GM12878 (cell line): ENCODE data around the gene RPL18. TPM values are rescaled to one million over a fixed set of nuclear protein-coding genes. Genes with fewer than 3 reads are reported as not detected.

ENCODE experiments used
- ATAC-seq: fragments of 200-7000 bp; cut with Tn5 transposase; 3 replicates; pipeline ENCODE4 v1.9.1; 2020; ENCODE audit warnings: mild to moderate bottlenecking, moderate library complexity
- BruUV-seq: library from RNA; stranded (reverse); fragments of 400-500 nt; replicated peaks from 2 replicates; lab custom pipeline; 2021; lab: Mats Ljungman, UMichigan
- CTCF ChIA-PET: fragments of 300-600 bp; sonication (Branson Sonifier 250); formaldehyde crosslinking; extraction: SDS; loops from one replicate; lab custom pipeline; 2021; ENCODE audit warnings: inconsistent platforms; lab: Yijun Ruan, JAX
- POLR2A ChIA-PET: fragments of 350-600 bp; formaldehyde crosslinking; extraction: SDS; loops from one replicate; lab custom pipeline; 2021; ENCODE audit warnings: inconsistent platforms; lab: Charles Lee
- RAD21 ChIA-PET: fragments of 300-600 bp; sonication (Branson Sonifier 250); formaldehyde crosslinking; loops from one replicate; lab custom pipeline; 2023; ENCODE audit warnings: antibody characterized with exemption; ENCODE audit not compliant: unreplicated experiment; lab: Charles Lee
- SMC1A ChIA-PET: fragments of 300-600 bp; sonication (Branson Sonifier 250); formaldehyde crosslinking; loops from one replicate; lab custom pipeline; 2023; ENCODE audit not compliant: unreplicated experiment, uncharacterized antibody; lab: Charles Lee
- DNase-seq: peaks from one replicate; pipeline ENCODE4 v3.0.0-alpha.2; 2011; ENCODE audit warnings: low read depth, low spot score
- FAIRE-seq: peaks from 3 replicates; lab custom pipeline; 2011; peaks lifted over from hg19 to GRCh38; lab: Jason Lieb, UNC
- H2AFZ ChIP-seq: 2 replicates; pipeline ENCODE4 v1.6.0; 2011; ENCODE audit warnings: low read depth, low read length, control low read depth; ENCODE audit not compliant: control insufficient read depth
- H3K27ac ChIP-seq: 2 replicates; pipeline ENCODE4 v1.5.1; 2011; ENCODE audit warnings: control low read depth; ENCODE audit not compliant: control insufficient read depth, insufficient read depth
- H3K27me3 ChIP-seq, 2 experiments: replicated peaks in 1 of 2; 2 replicates each; pipeline versions ENCODE4 v1.6.0 to v1.6.1; 2011; ENCODE audit warnings: low read length in 1 of 2; ENCODE audit not compliant: control insufficient read depth in 2 of 2, insufficient read depth in 2 of 2
- H3K36me3 ChIP-seq, 2 experiments: 2 replicates each; pipeline ENCODE4 v1.5.1; 2011; ENCODE audit warnings: low read length in 1 of 2; ENCODE audit not compliant: control insufficient read depth in 2 of 2, insufficient read depth in 2 of 2
- H3K4me1 ChIP-seq: 2 replicates; pipeline ENCODE4 v1.6.1; 2011; ENCODE audit warnings: mild to moderate bottlenecking, low read length, moderate library complexity, mixed read lengths; ENCODE audit not compliant: control insufficient read depth, insufficient read depth
- H3K4me2 ChIP-seq: 2 replicates; pipeline ENCODE4 v1.6.0; 2011; ENCODE audit warnings: control low read depth; ENCODE audit not compliant: control insufficient read depth, insufficient read depth
- H3K4me3 ChIP-seq: fragments of 200-600 bp; sonication (generic); 2 replicates; pipeline ENCODE4 v1.5.1; 2016
- H3K79me2 ChIP-seq: 2 replicates; pipeline ENCODE4 v1.6.0; 2011; ENCODE audit warnings: low read length; ENCODE audit not compliant: control insufficient read depth, insufficient read depth
- H3K9ac ChIP-seq: 2 replicates; pipeline ENCODE4 v1.8.0; 2011; ENCODE audit warnings: low read length, control low read depth, mixed read lengths; ENCODE audit not compliant: control insufficient read depth, insufficient read depth
- H3K9me3 ChIP-seq: replicated peaks from 3 replicates; pipeline ENCODE4 v1.5.1; 2011; ENCODE audit warnings: mild to moderate bottlenecking, low read length; ENCODE audit not compliant: control insufficient read depth, insufficient read depth
- H4K20me1 ChIP-seq: 2 replicates; pipeline ENCODE4 v1.6.0; 2011; ENCODE audit not compliant: control insufficient read depth, insufficient read depth
- BCLAF1 ChIP-seq: fragments of 450-650 bp; IDR thresholded peaks from 2 replicates; pipeline ENCODE4 v1.6.1; 2017; ENCODE audit warnings: antibody characterized with exemption, mild to moderate bottlenecking, moderate library complexity
- CBX3 ChIP-seq: fragments of 200-600 bp; sonication (generic); IDR thresholded peaks from 2 replicates; pipeline ENCODE4 v1.6.1; 2016; ENCODE audit warnings: low read depth, borderline replicate concordance
- CEBPB ChIP-seq, 2 experiments: fragments of 150-350 bp in 1 of 2; IDR thresholded peaks; 2 replicates each; pipeline ENCODE4 v1.6.1; 2012 to 2014; ENCODE audit warnings: low read depth in 2 of 2, low read length in 2 of 2, borderline replicate concordance in 1 of 2, inconsistent platforms in 1 of 2
- CTCF ChIP-seq, 3 experiments: IDR thresholded peaks in 2 of 3; conservative IDR thresholded peaks in 1 of 3; 2 replicates each; pipeline ENCODE4 v1.5.1; 2011; ENCODE audit warnings: low read depth in 3 of 3, low read length in 3 of 3, mild to moderate bottlenecking in 3 of 3, control low read depth in 2 of 3, moderate library complexity in 2 of 3, inconsistent platforms in 1 of 3, mixed read lengths in 1 of 3; ENCODE audit not compliant: control insufficient read depth in 2 of 3, insufficient read depth in 1 of 3; ENCODE audit errors: extremely low read depth in 1 of 3
- FOS ChIP-seq: IDR thresholded peaks from 3 replicates; pipeline ENCODE4 v1.6.1; 2011; ENCODE audit warnings: borderline replicate concordance; ENCODE audit not compliant: insufficient read length; ENCODE audit errors: extremely low read depth
- IKZF1 ChIP-seq: fragments of 450-650 bp; conservative IDR thresholded peaks from 2 replicates; pipeline ENCODE4 v1.6.1; 2017; ENCODE audit warnings: antibody characterized with exemption, mild to moderate bottlenecking
- MEF2B ChIP-seq: fragments of 450-650 bp; IDR thresholded peaks from 2 replicates; pipeline ENCODE4 v1.6.1; 2018; ENCODE audit warnings: mild to moderate bottlenecking, moderate library complexity; ENCODE audit not compliant: partially characterized antibody, poor library complexity, severe bottlenecking
- NR2F1 ChIP-seq: fragments of 450-650 bp; conservative IDR thresholded peaks from 2 replicates; pipeline ENCODE4 v1.6.1; 2017; ENCODE audit warnings: mild to moderate bottlenecking
- RCOR1 ChIP-seq: conservative IDR thresholded peaks from 2 replicates; pipeline ENCODE4 v1.6.1; 2012; ENCODE audit warnings: low read depth, low read length, improper control_type of control experiment
- RELA ChIP-seq: fragments of 450-650 bp; IDR thresholded peaks from 2 replicates; pipeline ENCODE4 v1.8.0; 2014; ENCODE audit warnings: borderline replicate concordance; ENCODE audit not compliant: partially characterized antibody
- REST ChIP-seq: IDR thresholded peaks from 2 replicates; pipeline ENCODE4 v1.6.1; 2012; ENCODE audit warnings: mild to moderate bottlenecking, low read depth, low read length
- SRF ChIP-seq, 2 experiments: IDR thresholded peaks; 2 replicates each; pipeline ENCODE4 v1.6.1; 2011; ENCODE audit warnings: low read depth in 2 of 2, low read length in 2 of 2, mild to moderate bottlenecking in 1 of 2, moderate library complexity in 1 of 2
- ZBED1 ChIP-seq: IDR thresholded peaks from 2 replicates; pipeline ENCODE4 v1.6.1; 2016; ENCODE audit warnings: borderline replicate concordance
- WGBS: methylation state at CpG from one replicate; pipeline ENCODE4 v1.1.6; 2016; ENCODE audit warnings: low lambda C conversion rate; ENCODE audit not compliant: insufficient replicate concordance, insufficient coverage; ENCODE audit errors: missing lambda C conversion rate; 5-methylcytosine and 5-hydroxymethylcytosine counted together
- in situ Hi-C: fragments of 300-500 bp; cut with MboI; formaldehyde crosslinking; loops from 9 replicates; pipeline ENCODE4 v1.14.3; 2018; ENCODE audit warnings: mixed read lengths
- intact Hi-C: fragments of 100-400 bp; cut with micrococcal nuclease; formaldehyde crosslinking; loops from one replicate; pipeline ENCODE4 v1.14.2; 2022; ENCODE audit not compliant: unreplicated experiment
- polyA plus RNA-seq, 11 experiments: library from polyadenylated mRNA; depleted of rRNA in 4 of 11; unstranded in 6 of 11; stranded (reverse) in 5 of 11; fragments of >200 nt; fragmentation: Nextera tagmentation in 4 of 11; fragmentation: Illumina TruSeq in 1 of 11; extraction: Ambion mirVana in 4 of 11; extraction: Trizol in 1 of 11; gene quantifications; 1 replicate in 1 of 11; 2 replicates in 10 of 11; pipeline versions ENCODE4 v1.2.1 to v1.2.3, GENCODE V29; 2011 to 2016; ENCODE audit warnings: inconsistent platforms in 2 of 11, missing spikeins in 2 of 11, low read depth in 1 of 11
- total RNA-seq, 4 experiments: library from RNA; depleted of rRNA in 3 of 4; stranded (reverse); fragments of >200 nt in 3 of 4; fragmentation: Illumina TruSeq in 1 of 4; extraction: Trizol in 1 of 4; gene quantifications; 2 replicates each; pipeline versions ENCODE4 v1.2.1 to v1.2.3, GENCODE V29; 2013 to 2021

The RPL18 gene
- total and polyA plus RNA-seq, 10 of the 15 experiments (the other 5 are each of a cell fraction or from before 2014, with no cell fraction given), result 393 to 4,267 (median 2,019) TPM

GRCh38 chr19:48619692-48620585, 961 bp upstream of the RPL18 start:
- Histone ChIP-seq H3K27ac (peak overlapping the region; percentile 95), H3K4me1 (peaks cover 25% of the 10 kb centered on the region), H3K4me3 (peak overlapping the region; percentile 99), H3K9me3 (no peaks in the 10 kb centered on the region), H3K4me2 (peak overlapping the region; percentile 78), H3K79me2 (peaks cover 62% of the 10 kb centered on the region), H3K36me3 (peaks cover 21 to 26% of the 10 kb centered on the region in 2 experiments), H3K9ac (peak overlapping the region; percentile 99), H2AFZ (peak overlapping the region; percentile 82), H3K27me3 (no peaks in the 10 kb centered on the region), H4K20me1 (peaks cover 12% of the 10 kb centered on the region)
- 22% methylated on average over 6 of the region's 6 CpGs for WGBS
- in situ Hi-C loops (no loop called here), intact Hi-C loops (no loop called here)
- DNase-seq, result no peak
- no peak for FAIRE-seq
- no peak for ATAC-seq
- RAD21 ChIA-PET, result interaction anchor here (0.6 to 1.6 kb wide), 9 partner anchors 8 to 164 kb away, joined by 3 to 15 read pairs (median 5); no protein-coding TSS in a partner anchor
- CTCF ChIA-PET, result interaction anchor here (0.6 to 1.3 kb wide), 6 partner anchors 13 to 352 kb away, joined by 3 to 6 read pairs (median 3); partner anchors contain the start of gene CA11
- BruUV-seq, result TSS peak; percentile 84
- POLR2A ChIA-PET, result interaction anchor here (0.6 to 6.6 kb wide), 14 partner anchors 11 to 974 kb away, joined by 3 to 62 read pairs (median 4); partner anchors contain the start of genes CA11, EMP3, GYS1 and RUVBL2
- SMC1A ChIA-PET, result interaction anchor here (0.7 to 2.7 kb wide), 3 partner anchors 14 to 112 kb away, joined by 3 to 15 read pairs (median 4); no protein-coding TSS in a partner anchor
- TF ChIP-seq ZBED1 (no peak), MEF2B (no peak), IKZF1 (no peak), REST (no peak), CTCF (IDR thresholded peaks at IDR 0.05 in 2 of 3, conservative IDR thresholded peaks at IDR 0.05 in 1 of 3; ENCODE audit: control insufficient read depth in 2 of 3, extremely low read depth in 1 of 3, insufficient read depth in 1 of 3, low read depth in 3 of 3, low read length in 3 of 3) (no peak), CBX3 (no peak), FOS (no peak), RCOR1 (0 out of 2 replicates have a peak, but pooled peaks have one; percentile 44), SRF (IDR thresholded peaks at IDR 0.05; ENCODE audit: low read depth in 2 of 2, low read length in 2 of 2) (no peak), BCLAF1 (no peak), RELA (no peak), NR2F1 (peak; percentile 19; the same call in 1 of the 2 replicates), CEBPB (IDR thresholded peaks at IDR 0.05; ENCODE audit: borderline replicate concordance in 1 of 2, low read depth in 2 of 2, low read length in 2 of 2) (no peak)
